Measurements from ENCODE around the gene GAPT. TPM values are rescaled to one million over a fixed set of nuclear protein-coding genes. Genes with fewer than 3 reads are reported as not detected.

GAPT gene
- polyA plus RNA-seq, 1 donor: 0.55 TPM

- DNase-seq: peak; percentile 92
Observed at GRCh38 chr5:58460732-58461286, 30.4 kb upstream of the GAPT start.

GRCh38 chr5:58462154-58462553 lies 29.1 kb upstream of the GAPT start:
- no peak for DNase-seq

GRCh38 chr5:58462623-58463230 lies 28.5 kb upstream of the GAPT start:
- peak; percentile 63 for DNase-seq

GRCh38 chr5:58466939-58467338 lies 24.3 kb upstream of the GAPT start:
- no peak for DNase-seq

- DNase-seq: no peak
Observed at GRCh38 chr5:58469896-58470295, 21.3 kb upstream of the GAPT start.

GRCh38 chr5:58475404-58475803 lies 15.8 kb upstream of the GAPT start:
- no peak for DNase-seq

- DNase-seq: no peak
Observed at GRCh38 chr5:58477760-58478376, 13.4 kb upstream of the GAPT start.

GRCh38 chr5:58481066-58481676 lies 10.1 kb upstream of the GAPT start:
- DNase-seq: no peak

- no peak for DNase-seq
Observed at GRCh38 chr5:58481828-58482227, 9.4 kb upstream of the GAPT start.

- no peak for DNase-seq
Observed at GRCh38 chr5:58482536-58482935, 8.7 kb upstream of the GAPT start.

- DNase-seq: no peak
Observed at GRCh38 chr5:58484505-58484904, 6.7 kb upstream of the GAPT start.

- DNase-seq: no peak
Observed at GRCh38 chr5:58486290-58486689, 4.9 kb upstream of the GAPT start.

- DNase-seq: no peak
Observed at GRCh38 chr5:58490402-58491050, 709 bp upstream of the GAPT start.

GRCh38 chr5:58493141-58493540 lies 1.9 kb downstream of the GAPT start:
- no peak for DNase-seq

- no peak for DNase-seq
Observed at GRCh38 chr5:58496488-58496887, 5.3 kb downstream of the GAPT start.

- DNase-seq: no peak
Observed at GRCh38 chr5:58497386-58497785, 6.2 kb downstream of the GAPT start.

GRCh38 chr5:58497921-58498320 lies 6.7 kb downstream of the GAPT start:
- no peak for DNase-seq

- DNase-seq: peak; percentile 33
Observed at GRCh38 chr5:58498340-58498942, 7.2 kb downstream of the GAPT start.

- DNase-seq: no peak
Observed at GRCh38 chr5:58499231-58499630, 8.0 kb downstream of the GAPT start.

GRCh38 chr5:58499941-58500340 lies 8.7 kb downstream of the GAPT start:
- DNase-seq: no peak

- no peak for DNase-seq
Observed at GRCh38 chr5:58501778-58502417, 10.7 kb downstream of the GAPT start.
